ENCODE results near the gene CLK3.
A peak's percentile ranks its signal among the peaks of the same experiment; 100 is the strongest.

Gene CLK3

DNA sequence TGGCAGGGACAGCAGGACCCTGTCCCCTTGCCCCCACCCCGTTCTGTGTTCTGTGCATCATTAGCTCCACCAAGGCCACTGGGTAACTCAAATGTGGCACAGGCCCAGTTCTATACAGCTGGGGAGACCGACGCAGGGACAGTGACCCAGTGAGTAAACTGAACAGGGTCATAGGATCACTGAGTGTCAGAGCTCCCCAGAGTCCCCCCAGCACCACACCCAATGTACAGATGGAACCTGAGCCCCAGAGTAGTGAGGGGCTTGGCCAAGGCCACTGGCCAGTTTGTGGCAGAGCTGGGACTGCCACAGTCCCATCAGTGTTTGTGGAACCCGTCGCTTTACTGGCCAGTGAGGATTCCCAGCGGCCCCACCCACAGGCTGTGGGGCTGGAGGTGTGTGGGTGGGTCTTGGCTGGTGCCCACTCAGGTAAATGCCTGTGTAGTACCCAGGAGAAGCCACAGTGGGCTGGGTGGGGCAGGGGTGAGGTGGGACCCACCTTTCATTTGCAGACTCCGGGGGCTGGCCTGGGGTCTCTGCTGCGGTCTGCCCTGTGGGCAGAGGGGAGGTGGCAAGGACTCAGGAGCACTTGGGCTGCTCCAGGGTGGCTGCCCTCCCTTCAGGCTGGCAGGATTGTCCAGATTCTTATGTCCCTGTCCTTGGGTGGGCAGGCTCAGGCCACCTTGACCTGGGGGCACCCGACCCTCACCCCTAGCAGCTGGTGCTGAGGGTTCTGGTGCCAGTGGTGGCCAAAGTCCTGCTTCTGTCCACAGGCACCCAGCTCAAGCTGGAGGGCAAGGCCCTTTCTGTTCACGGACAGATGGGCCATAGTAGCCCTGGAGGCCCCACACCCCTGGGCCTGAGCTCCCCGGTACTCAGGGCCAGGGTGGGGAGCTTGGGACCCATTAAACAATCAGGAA is 11.6 kb upstream of the CLK3 start:
- DNase-seq (ENCODE audit: low spot score) = no peak

DNA sequence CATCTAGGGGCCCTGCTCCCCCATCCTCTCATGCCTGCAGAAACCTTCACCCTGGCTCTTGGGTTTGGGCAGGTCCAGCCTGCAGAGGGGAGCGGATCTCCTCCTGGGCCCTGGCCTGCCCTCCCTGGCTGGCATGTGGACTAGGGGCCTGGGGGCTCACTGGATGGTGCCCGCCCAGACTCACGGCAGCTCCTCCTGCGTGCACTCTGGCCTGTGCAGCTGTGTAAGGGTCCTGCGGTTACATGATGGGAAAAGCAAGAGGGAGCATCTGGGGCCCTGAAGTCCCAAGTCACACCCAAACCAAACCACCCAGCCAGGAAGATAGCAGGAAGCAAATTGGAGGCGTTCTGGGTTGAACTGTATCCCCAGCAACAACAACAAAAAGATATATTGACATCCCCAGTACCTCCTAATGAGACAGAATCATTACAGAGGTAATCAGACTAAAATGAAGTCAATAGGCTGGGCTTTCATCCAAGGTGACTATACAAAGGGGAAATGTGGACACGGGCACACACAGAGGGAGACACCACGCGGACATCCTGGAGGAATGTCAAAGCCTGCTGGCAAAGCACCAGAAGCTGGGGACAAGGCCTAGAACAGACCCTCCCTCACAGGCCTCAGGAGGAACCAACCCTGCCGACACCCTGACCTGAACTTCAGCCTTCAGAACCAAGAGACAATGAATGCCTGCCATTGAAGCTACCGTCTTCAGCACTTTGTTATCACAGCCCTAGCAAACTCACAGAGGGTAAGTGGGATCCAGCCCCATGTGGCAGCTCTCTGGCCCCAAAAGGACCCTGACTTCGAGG is 10.4 kb upstream of the CLK3 start:
- DNase-seq (ENCODE audit: low spot score) = no peak

DNA sequence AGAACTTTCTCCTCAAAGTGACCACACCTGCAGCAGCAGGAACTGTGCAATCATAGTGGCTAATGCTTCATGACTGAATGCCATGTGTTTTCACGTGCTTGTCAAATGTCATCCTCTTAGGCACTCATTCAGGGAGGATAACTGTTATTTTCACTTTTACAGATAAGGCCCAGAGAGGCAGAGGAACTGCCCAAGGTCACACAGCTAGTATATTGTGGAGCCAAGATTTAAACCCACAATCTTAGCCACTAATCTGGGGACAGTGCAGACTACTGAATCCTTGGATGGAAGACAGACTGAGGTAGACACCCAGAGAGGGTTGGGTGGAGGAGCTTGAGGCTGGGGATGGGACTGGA is 9.9 kb upstream of the CLK3 start:
- peak; percentile 59 for DNase-seq (ENCODE audit: low spot score)

DNA sequence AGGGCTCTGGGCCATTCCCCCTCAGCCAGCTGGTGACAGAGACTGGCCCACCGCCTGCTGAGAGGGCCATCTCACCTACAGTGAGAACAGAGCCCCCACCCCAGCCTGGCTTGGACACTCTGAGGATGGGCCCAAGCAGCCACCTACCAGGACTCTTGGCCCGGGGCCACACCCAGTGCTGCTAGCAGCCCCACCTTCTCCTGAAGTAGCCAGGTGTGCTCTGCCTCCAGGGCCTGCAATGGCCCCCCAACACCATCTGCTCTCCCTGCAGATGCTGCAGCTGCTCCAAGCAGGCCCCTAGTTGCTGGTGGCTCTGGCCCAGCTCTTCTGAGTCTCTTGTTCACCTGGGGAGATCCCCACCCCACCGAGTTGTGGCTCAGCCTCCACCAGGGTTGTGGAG is 6.8 kb upstream of the CLK3 start:
- peak; percentile 39 for DNase-seq (ENCODE audit: low spot score)

DNA sequence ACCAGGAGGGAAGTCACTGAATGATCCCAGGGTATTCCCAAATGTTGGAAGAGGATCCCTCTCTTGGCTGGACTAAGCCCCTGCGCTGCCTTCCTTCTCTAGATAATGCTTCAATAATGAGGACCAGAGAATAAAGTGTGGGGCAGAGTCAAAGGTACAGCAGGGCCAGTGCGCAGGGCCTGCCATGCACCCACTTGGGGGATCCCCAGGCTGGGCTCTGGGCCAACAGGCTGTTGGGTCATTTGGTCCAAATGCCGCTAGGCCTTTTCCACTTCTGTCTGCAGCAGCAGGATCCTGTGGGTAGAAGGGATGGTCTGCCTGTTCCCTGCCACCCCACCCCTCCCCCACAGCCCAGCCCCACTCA is 5.7 kb upstream of the CLK3 start:
- no peak for DNase-seq (ENCODE audit: low spot score)

DNA sequence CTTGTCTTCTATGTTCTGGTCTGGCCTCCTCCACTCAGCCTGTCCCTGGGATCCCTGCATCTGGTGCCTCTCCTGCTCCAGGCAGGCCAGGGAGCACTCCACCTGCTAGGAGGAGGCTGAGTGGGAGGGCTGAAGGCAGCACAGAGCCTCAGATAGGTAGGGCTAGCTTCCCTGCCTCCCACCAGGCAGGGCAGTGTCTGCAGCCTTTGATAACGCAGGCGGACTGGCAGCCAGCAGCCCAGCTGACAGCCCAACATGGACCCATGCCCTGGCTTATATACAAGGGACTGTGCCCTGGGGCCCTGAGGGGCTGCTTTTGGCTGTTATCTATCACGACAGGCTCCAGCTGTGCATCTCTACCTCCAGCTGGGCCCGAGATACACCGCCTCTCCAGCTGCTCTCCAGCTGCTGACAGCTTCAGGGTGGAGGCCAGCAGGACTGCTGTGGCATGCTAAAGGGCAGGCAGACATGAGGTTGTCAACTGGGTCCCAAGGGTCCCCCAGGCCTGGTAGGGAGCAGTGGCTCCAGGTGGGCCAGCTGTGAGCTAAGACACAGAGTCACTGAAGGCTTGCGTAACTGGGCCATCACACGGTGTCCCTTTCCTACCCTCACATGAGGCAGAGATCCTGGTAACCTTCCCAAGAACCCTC is 5.2 kb upstream of the CLK3 start:
- DNase-seq (ENCODE audit: low spot score) = peak; percentile 99

DNA sequence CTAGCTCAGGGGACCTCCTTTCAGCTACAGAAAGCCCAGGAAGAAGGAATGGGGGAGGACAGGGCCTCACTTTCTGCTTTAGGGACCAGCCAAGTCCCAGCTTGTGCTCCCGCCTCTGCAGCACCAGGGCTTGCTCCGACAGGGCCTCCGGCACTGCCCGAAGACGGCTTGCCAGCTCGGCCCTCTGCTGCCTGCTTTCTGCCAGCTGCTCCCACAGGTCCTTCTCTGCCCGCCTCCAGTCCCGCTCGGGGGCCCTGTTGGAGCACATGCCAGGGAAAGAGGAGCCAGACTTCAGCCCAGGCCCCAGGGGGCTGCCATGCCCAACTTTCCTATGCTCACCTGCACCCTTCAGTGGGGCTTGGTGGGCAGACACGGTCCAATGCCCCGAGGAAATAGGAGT is 4.3 kb upstream of the CLK3 start:
- no peak for DNase-seq (ENCODE audit: low spot score)

DNA sequence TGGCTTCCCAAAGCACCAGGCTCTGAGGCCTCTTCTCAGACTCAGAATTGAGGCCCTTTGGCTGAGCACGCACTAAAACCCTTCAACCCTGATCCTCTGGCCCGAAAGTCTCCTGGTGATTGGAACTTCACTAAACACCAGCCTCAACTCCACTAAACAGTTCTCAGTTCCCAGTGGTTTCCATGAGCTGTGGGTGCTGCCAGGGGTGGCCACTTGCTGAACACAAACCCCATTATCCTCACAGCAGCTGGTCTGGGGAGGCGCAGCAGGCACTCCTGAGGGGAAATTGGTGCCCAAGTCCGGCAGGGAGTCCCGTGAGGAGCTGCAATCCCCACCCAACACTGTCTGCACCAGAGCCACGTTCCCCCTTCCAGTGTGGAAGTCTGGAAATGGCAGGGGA is 3.8 kb upstream of the CLK3 start:
- DNase-seq (ENCODE audit: low spot score) = peak; percentile 41

DNA sequence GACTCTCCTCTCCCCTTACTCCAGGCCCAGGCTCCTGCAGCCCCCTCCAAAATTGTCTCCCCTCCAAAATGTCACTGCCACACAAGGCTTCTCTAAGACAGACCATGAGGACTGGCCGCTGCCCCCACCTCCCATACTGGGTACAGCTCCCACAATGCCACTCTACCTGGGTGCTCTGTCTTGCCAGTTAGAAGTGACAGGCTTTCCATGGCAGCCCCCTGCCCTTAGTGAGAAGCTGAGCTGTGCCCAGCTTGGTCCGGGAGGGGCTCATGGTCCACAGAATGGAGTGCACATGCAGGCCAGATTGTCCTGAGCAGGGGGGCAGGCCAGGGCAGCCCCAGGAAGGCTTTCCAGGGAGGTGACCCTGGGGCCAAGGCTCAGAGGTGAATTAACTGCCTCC is 3.0 kb upstream of the CLK3 start:
- DNase-seq (ENCODE audit: low spot score) = no peak

DNA sequence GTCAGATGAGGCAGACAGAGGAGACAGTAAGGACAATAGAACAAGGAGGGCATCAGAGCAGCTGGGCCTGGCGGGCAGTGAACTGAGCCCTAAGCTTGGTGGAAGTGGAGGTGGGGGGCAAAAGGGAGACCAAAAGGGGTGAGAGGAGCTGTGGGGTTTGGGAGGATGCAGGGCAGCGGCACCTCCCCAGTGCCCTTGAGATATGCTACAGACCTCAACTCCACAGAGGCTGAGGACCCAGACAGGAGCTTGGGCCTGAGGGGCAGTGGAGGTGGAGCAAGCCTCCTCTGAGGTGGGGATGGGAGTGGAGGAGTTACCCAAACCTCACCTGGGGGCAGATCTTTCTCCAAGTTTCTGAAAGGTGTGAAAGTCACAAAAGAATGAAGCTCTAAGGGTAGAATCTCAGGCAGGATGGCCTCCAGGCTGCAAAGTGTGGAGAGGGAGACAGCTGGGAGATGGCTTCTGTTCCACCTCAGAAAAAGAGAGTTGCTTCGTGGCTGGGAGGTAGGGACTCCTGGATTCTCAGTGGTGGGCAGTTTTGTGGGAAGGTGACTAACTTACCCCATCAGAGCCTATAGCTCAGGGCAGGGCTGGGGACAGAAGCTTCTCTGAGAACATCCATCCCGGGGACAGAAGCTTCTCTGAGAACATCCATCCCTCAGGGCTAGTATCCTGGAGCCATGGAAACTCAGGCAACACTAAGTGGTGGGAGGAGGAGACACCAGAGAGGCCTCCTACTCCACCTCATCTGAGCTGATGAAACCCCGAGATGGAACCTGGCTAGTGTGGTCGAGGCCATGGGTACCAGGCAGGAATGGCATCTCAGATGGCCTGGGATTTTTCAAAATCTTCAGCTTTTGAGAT is 2.3 kb upstream of the CLK3 start:
- DNase-seq (ENCODE audit: low spot score) = no peak

DNA sequence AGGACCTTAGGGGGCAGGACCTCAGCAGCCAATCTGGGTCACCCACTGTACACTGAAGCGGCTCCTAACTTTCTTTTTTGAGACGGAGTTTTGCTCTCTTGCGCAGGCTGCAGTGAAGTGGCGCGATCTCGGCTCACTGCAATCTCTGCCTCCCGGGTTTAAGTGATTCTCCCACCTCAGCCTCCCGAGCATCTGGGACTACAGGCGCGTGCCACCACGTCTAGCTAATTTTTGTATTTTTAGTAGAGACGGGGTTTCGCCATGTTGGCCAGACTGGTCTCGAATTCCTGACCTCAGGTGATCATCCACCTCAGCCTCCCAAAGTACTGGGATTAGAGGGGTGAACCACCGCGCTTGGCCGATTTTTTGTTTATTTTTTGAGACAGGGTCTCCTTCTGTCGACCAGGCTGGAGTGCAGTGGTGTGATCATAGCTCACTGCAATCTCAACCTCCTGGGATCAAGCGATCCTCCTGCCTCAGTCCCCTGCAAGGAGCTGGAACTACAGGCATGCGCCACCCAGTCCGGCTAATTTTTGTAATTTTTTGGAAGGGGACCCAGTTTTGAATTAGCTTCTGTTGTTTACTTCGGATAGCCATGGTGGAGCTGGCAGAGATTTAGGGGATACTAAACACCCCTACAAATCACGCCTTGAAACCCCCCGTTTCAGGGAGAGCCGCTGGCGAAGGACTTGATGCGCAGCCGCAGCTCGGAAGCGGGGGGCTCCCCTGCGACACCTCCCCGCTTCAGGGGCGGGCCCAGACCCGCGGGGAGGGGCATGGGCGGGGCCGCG is 1.5 kb upstream of the CLK3 start:
- no peak for DNase-seq (ENCODE audit: low spot score)

DNA sequence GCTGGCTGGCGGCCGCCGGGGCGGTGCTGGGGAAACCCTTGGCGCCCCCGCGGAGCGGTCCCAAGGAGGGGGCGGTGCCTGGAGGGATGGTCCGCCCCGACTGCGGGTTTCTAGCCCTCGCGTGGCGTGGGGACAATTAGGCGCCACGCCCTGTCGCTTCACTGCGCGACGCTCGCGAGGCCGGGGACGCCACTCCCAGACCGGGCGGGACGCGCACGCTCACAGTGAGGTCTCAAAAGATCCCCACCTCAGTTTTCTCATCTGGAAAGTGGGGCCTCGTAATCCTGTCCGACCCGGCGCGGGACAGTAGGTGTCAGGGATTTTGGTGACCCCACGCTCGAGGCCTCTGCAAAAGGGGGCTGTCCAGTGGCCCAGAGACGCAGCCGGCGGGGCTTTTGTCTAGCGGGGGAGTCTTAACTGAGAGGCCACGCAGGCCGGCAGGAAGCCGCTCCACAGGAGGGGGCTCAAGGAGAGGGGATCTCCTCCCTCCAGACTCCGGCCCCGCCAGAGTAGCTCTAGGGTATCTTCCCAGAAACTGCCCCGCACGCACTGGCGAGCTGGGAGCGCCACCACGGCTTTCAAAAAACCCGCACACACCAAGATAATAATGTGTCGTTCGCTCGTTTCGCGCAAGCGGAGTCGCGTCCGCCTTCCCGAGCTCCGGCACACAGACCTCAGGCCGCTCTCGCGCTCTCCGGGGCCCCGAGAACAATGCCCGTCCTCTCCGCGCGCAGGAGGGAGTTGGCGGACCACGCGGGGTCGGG is 710 bp upstream of the CLK3 start:
- peak; percentile 93 for DNase-seq (ENCODE audit: low spot score)

DNA sequence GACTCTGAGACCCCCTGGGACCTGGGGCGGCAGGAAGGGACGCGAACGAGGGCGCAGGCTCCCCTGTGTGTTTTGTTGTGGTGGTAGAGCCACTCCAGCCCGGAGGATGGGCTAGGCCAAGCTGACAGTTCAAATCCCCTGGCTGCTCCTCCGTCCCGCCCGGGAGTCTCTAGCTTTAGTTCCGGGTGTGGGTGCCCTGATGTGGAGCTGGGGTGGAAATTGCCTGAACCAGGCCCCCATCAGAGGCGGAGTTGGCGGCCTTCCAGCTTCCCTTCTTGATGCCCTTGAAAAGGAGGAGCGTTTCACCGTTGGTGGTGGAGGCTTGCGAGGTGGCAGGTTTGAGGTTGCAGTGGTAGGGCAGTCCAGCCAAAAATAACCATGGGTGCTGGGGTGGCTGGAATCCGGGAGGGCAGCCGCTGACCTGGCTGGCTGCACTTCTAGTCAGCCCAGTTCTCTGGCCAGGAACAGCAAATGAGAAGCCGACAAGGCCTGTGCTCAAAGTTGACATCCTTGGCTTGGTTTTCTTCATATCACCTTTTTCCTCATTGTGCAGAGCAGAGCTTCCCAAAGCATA is 817 bp downstream of the CLK3 start:
- DNase-seq (ENCODE audit: low spot score) = peak; percentile 92

DNA sequence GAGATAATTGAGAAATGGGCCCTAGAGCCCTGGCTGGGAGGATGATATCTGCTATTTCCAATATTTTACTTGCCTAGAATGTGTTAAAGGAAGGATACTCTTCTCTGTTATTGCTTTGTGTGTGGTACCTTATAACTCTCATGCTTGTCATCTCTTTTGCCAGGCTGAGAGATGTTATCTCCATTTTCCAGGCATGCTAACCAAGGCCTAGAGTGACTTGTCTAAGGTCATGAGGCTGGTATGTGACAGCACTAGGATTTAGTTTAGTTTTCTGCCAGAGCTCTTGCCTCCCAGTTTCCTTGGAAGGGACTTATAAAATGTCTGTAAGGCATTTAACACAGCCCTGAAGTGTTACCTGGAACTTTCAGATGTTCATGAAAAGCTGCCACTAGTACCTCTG is 1.4 kb downstream of the CLK3 start:
- DNase-seq (ENCODE audit: low spot score) = peak; percentile 73

DNA sequence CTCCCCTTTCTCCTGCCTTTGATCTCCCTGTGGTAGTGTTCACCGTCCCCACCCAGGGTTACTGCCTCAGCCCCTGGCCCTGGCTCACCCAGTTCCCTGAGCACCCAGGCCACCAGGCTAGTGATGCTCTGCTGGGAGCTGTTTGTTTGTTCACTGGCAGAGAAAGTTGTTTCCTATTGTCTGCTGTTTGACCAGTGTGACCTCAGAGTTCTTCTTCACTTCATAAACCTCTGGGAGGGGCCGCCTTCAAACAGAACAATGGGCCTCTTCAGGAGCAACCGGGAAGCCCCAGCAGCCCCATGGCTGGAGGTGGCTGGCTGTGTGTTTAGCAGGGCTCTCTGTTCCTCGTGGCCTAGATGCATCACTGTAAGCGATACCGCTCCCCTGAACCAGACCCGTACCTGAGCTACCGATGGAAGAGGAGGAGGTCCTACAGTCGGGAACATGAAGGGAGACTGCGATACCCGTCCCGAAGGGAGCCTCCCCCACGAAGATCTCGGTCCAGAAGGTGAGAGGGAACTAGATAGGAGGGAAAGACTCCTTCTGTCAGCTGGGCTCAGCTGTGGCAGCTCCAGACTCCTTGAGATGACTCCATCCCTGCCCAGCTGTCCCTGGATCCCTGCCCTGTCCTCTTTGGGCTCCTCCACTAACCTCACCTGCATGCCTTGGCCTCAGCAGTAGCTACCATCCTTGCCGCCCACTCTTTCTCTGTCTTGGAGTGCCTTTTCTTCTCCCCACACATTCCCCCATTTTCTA is 3.4 kb downstream of the CLK3 start:
- DNase-seq (ENCODE audit: low spot score) = no peak

DNA sequence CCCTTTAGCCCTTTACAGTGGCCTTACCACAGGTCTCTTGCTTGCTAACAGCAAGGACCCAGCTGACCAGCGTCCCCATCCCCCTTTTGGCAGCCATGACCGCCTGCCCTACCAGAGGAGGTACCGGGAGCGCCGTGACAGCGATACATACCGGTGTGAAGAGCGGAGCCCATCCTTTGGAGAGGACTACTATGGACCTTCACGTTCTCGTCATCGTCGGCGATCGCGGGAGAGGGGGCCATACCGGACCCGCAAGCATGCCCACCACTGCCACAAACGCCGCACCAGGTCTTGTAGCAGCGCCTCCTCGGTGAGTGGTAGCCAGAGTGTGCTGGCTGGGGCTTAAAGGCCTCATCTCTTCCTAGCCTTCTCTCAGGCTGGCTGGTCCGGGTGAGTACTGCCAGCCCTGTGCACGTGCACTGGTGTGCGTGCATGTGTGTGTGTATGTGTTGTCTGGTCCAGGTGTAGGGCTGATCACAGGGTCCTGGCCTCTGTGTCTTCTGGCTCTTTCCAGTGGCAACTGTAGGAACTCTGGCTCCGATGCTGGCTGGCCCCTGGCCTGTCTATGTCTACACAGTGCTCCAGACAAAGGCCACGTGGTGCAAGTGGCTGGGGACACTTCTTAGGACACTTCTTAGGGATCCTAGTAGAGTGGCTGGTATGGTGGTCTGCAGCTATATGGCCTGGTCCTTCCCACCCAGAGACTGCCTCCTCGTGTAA is 4.4 kb downstream of the CLK3 start:
- DNase-seq (ENCODE audit: low spot score) = no peak

DNA sequence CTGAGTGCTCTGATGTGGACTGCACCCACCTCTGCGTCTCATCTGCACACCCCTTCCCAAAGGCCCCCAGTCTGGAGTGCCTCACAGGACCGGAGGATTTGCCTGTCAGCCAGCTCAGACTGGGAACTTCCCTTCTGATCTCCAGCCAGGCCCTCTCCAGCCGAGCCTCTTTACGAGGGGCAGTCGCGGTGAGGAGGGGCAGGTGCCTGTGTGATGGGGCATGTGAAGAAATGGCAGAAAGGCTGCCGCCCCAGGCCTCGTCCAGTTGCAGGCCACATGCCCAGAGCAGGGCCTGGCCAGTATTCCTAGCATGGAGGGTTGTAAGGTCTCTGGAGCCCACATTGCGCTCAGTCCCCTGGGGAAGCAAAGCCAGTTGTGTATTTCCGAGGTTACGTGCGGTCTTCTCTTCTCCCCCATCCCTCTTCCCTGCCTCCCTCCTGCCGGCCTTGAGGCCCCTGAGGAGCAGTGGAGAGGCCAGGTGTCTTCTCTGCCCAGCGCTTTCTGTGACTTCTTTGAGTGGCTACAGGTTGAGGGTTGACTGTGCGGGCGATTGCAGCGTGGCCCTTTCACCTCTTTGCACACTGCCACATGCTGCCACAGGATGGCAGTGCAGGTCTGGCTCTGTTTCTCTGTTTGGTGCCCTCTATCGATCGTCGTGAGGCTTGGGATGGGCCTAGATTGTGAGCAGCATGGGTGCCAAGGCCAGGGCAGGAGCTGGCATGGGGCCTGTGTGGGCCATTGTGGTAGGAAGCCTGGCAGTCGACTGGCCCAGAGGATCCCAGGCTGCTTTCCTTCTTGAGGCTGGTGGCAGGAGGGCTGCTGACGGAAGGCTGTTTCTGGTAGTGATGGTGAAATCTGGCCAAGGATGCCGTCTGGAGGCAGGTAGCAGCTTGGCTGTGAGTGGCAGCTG is 5.3 kb downstream of the CLK3 start:
- DNase-seq (ENCODE audit: low spot score) = peak; percentile 92

DNA sequence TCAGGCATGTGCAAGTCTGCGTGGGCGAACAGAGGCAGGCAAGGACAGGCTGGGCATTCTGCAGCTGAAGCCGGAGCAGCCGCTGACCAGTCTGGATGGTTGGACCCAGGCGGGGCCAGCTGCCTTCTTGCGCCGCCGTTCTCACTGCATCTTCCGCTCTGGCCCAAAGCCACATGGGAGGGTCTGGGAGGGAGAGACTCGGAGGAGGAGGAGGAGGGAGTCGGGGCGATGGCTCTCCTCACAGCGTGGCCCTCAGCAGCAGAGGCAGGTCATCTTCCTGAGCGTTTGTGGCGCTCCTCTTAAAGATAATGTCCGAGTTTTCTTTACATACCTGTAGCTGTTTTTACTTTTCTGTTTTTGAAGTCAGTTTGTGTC is 5.9 kb downstream of the CLK3 start:
- no peak for DNase-seq (ENCODE audit: low spot score)

All from hematopoietic multipotent progenitor cell treated with erythropoietin and hydrocortisone succinate and interleukin-3 and kit ligand, for 15 days (in vitro differentiated cells).